Naive thymus-derived CD4-positive, alpha-beta T cell (primary cell): ENCODE measurements around the gene PTGES. TPM values are rescaled to one million over a fixed set of nuclear protein-coding genes. Genes with fewer than 3 reads are reported as not detected.

Experiments
- ATAC-seq: fragments of 150-1000 bp; cut with Tn5 transposase; 2 replicates; pipeline ENCODE4 v1.10.0; 2021; ENCODE audit warnings: mild to moderate bottlenecking, moderate library complexity
- CTCF ChIA-PET: fragments of 350-600 bp; sonication (Branson Sonifier 250); formaldehyde crosslinking; loops from one replicate; lab custom pipeline; 2021; ENCODE audit warnings: antibody characterized with exemption; lab: Charles Lee
- POLR2A ChIA-PET: fragments of 350-600 bp; sonication (Branson Sonifier 250); formaldehyde crosslinking; loops from one replicate; lab custom pipeline; 2021; ENCODE audit warnings: antibody characterized with exemption, inconsistent platforms; lab: Charles Lee
- DNase-seq, 9 donors: peaks; one replicate each; pipeline versions ENCODE4 v3.0.0 to v3.0.0-alpha.2; 2020 to 2022; ENCODE audit warnings: mixed read lengths in 1 of 9
- H3K27ac ChIP-seq: one replicate; pipeline ENCODE4 v1.7.0; 2013; ENCODE audit warnings: mild to moderate bottlenecking, low read depth, low read length, moderate library complexity
- H3K27me3 ChIP-seq, 2 donors: one replicate each; pipeline ENCODE4 v1.7.0; 2013; ENCODE audit warnings: low read length in 2 of 2, mild to moderate bottlenecking in 2 of 2, moderate library complexity in 2 of 2; ENCODE audit not compliant: control insufficient read depth in 2 of 2, insufficient read depth in 2 of 2
- H3K36me3 ChIP-seq, 3 experiments: 1 replicate in 2 of 3; 2 replicates in 1 of 3; pipeline ENCODE4 v1.7.0; 2013; ENCODE audit warnings: low read length in 3 of 3, mild to moderate bottlenecking in 3 of 3, moderate library complexity in 1 of 3; ENCODE audit not compliant: insufficient read depth in 3 of 3, control insufficient read depth in 2 of 3
- H3K4me1 ChIP-seq, 2 donors: one replicate each; pipeline ENCODE4 v1.7.0; 2013; ENCODE audit warnings: low read length in 2 of 2, mild to moderate bottlenecking in 2 of 2, moderate library complexity in 1 of 2; ENCODE audit not compliant: control insufficient read depth in 2 of 2, insufficient read depth in 2 of 2
- H3K4me3 ChIP-seq: 2 replicates; pipeline ENCODE4 v1.7.0; 2013; ENCODE audit warnings: mild to moderate bottlenecking, low read length
- H3K9me3 ChIP-seq, 3 experiments: 1 replicate in 2 of 3; 2 replicates in 1 of 3; pipeline ENCODE4 v1.7.0; 2013; ENCODE audit warnings: low read length in 3 of 3; ENCODE audit not compliant: control insufficient read depth in 2 of 3
- H3K27ac Mint-ChIP-seq, 9 donors: one replicate each; pipeline ENCODE4 v1.8.0; 2020 to 2022; ENCODE audit warnings: mixed read lengths in 9 of 9, mild to moderate bottlenecking in 8 of 9, moderate library complexity in 5 of 9, inconsistent platforms in 2 of 9
- H3K27me3 Mint-ChIP-seq, 5 donors: one replicate each; pipeline ENCODE4 v1.8.0; 2021 to 2022; ENCODE audit warnings: mixed read lengths in 5 of 5, mild to moderate bottlenecking in 1 of 5
- H3K36me3 Mint-ChIP-seq, 5 donors: one replicate each; pipeline ENCODE4 v1.8.0; 2020 to 2022; ENCODE audit warnings: mixed read lengths in 5 of 5, mild to moderate bottlenecking in 3 of 5, inconsistent platforms in 1 of 5
- H3K4me1 Mint-ChIP-seq, 7 donors: one replicate each; pipeline ENCODE4 v1.8.0; 2020 to 2022; ENCODE audit warnings: mixed read lengths in 7 of 7, mild to moderate bottlenecking in 3 of 7, inconsistent platforms in 1 of 7
- H3K4me3 Mint-ChIP-seq, 10 donors: one replicate each; pipeline ENCODE4 v1.8.0; 2020 to 2022; ENCODE audit warnings: mild to moderate bottlenecking in 10 of 10, mixed read lengths in 10 of 10, moderate library complexity in 6 of 10, inconsistent platforms in 2 of 10
- H3K9me3 Mint-ChIP-seq, 11 donors: one replicate each; pipeline ENCODE4 v1.8.0; 2020 to 2022; ENCODE audit warnings: mixed read lengths in 11 of 11, mild to moderate bottlenecking in 4 of 11, inconsistent platforms in 1 of 11, moderate library complexity in 1 of 11
- intact Hi-C, 2 donors: fragments of 100-400 bp; cut with micrococcal nuclease; formaldehyde crosslinking; loops; one replicate each; pipeline ENCODE4 v1.15.1; 2023
- polyA plus RNA-seq, 2 donors: library from polyadenylated mRNA; unstranded; fragments of 300-500 nt; fragmentation: Illumina TruSeq; gene quantifications; one replicate each; pipeline ENCODE4 v1.2.3, GENCODE V29; 2021
- total RNA-seq, 6 experiments: library from RNA in 5 of 6; stranded (reverse) in 5 of 6; gene quantifications; 1 replicate in 5 of 6; 2 replicates in 1 of 6; pipeline ENCODE4 v1.2.3 and lab custom pipeline; 2021 to 2026

Gene PTGES
- total and polyA plus RNA-seq, 7 experiments from 2014 or later: 0.19 to 1.1 (median 0.50) TPM; not detected in 4

DNA sequence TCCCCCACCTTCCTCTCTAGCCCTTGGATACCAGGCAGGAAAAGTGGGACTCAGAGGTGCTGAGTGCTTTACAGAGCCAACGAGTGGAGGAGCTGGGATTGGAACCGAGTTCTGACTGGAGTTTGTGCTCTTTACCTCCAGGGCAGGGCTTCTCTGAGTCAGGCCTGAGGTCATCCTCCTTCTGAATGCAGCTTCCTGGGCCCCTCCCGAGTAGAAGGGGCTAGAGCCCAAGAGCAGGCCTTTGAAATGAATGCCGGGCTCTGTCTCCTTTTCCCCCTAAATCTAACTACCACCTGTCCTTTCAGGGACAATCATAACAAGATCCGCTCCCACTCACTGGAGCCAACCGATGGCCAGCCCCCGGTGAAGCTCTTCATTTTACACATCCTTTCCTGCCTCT, 12.7 kb downstream of the PTGES start:
- Mint-ChIP-seq H3K9me3 (no peaks in the 10 kb centered on the region), H3K36me3 (no peaks in the 10 kb centered on the region), H3K4me3 (no peak overlapping the region), H3K27me3 (peaks cover 0 to 5% (median 0%) of the 10 kb centered on the region in 5 donors), H3K27ac (no peak overlapping the region), H3K4me1 (peaks cover 0 to 12% (median 8%) of the 10 kb centered on the region in 7 donors)
- Histone ChIP-seq H3K27ac (no peak overlapping the region), H3K36me3 (no peaks in the 10 kb centered on the region), H3K9me3 (no peaks in the 10 kb centered on the region), H3K4me1 (peaks cover 6% of the 10 kb centered on the region in 2 donors), H3K27me3 (no peaks in the 10 kb centered on the region), H3K4me3 (no peak overlapping the region)
- ChIA-PET POLR2A (interaction anchor here (0.6 kb wide), 1 partner anchor 265 kb away, joined by 3 read pairs; no protein-coding TSS in a partner anchor), CTCF (interaction anchor here (0.7 to 3.7 kb wide), 2 partner anchors 14 to 43 kb away, joined by 3 to 66 read pairs; no protein-coding TSS in a partner anchor)
- DNase-seq (no peak), ATAC-seq (no peak)
- intact Hi-C loops: no loop called here

DNA sequence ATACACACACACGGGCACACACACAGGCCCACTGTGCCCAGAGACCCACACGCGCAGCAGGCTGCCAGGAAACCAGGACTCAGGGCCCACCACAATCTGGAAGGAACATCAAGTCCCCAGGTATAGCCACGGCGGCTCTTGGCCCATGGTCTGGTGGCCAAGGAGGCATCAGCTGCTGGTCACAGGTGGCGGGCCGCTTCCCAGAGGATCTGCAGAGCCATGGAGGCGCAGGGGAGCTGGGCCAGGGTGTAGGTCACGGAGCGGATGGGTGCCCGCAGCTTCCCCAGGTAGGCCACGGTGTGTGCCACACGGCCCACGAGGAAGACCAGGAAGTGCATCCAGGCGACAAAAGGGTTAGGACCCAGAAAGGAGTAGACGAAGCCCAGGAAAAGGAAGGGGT, 13.4 kb downstream of the PTGES start:
- Histone ChIP-seq H3K27me3 (no peaks in the 10 kb centered on the region), H3K9me3 (no peaks in the 10 kb centered on the region), H3K27ac (no peak overlapping the region), H3K4me3 (no peak overlapping the region), H3K4me1 (peaks cover 6% of the 10 kb centered on the region in 2 donors), H3K36me3 (no peaks in the 10 kb centered on the region)
- H3K4me1 Mint-ChIP-seq: peaks cover 0 to 12% (median 8%) of the 10 kb centered on the region in 7 donors
- ATAC-seq (no peak), DNase-seq (no peak)
- peak overlapping the region in 8 of 10 donors; percentile 7 to 71 (median 52) for H3K4me3 Mint-ChIP-seq
- no peaks in the 10 kb centered on the region for H3K9me3 Mint-ChIP-seq
- no peaks in the 10 kb centered on the region for H3K36me3 Mint-ChIP-seq
- intact Hi-C loops: loop anchor here (5.0 kb wide), 2 partner anchors 358 to 602 kb away; no protein-coding TSS in a partner anchor
- ChIA-PET CTCF (interaction anchor here (0.7 to 3.7 kb wide), 4 partner anchors 13 to 573 kb away, joined by 3 to 66 read pairs (median 13); no protein-coding TSS in a partner anchor), POLR2A (no interaction called here)
- H3K27me3 Mint-ChIP-seq: peaks cover 0 to 2% (median 0%) of the 10 kb centered on the region in 5 donors
- H3K27ac Mint-ChIP-seq: peak overlapping the region in 2 of 9 donors; percentile 10 to 42

DNA sequence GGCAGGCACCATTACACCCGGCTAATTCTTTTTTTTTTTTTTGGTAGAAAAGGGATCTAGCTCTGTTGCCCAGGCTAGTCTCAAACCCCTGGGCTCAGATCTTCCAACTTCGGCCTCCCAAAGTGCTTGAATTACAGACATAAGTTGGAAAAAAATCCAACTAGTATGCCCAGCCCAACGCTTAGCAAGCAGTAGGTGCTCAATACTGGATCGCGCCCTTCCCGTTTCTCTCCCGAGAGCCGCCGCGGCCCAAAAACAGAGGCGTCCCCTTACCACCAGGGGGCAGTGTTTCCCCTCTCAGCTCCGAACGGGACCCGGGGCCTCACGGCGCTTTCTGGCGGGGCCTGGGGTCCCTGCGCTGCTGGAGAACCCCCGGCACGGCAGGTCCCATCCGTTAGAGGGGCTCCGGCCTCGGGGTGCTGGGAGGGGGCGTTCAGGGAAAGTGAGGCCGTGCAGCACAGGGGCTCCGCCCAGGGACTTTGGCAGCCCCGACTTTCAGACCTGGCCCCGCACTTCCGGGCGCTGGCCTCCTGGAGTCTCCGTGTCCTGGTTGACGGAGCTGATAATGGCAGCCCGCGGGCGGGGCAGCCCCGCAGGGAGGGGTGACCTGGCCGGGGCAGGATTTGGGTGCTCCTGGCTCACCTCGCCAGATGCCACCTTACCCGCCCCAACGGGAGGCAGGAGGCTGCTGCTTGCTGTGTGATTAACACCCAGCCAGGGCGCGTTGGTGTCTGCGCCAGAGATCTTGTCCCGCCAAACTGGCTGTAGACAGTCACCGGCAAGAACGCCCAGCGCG, 15.2 kb downstream of the PTGES start:
- peak overlapping the region; percentile 66 to 84 (median 78) for H3K4me3 Mint-ChIP-seq
- intact Hi-C loops: loop anchor here (1.0 to 5.0 kb wide), 7 partner anchors 46 to 600 kb away; no protein-coding TSS in a partner anchor
- POLR2A ChIA-PET: interaction anchor here (0.6 to 1.8 kb wide), 8 partner anchors 9 to 1186 kb away, joined by 3 to 8 read pairs (median 4); no protein-coding TSS in a partner anchor
- peak overlapping the region; percentile 50 to 94 (median 71) for H3K27ac Mint-ChIP-seq
- Histone ChIP-seq H3K4me1 (peaks cover 6% of the 10 kb centered on the region in 2 donors), H3K4me3 (peak overlapping the region; percentile 91), H3K36me3 (no peaks in the 10 kb centered on the region), H3K27ac (peak overlapping the region; percentile 76), H3K9me3 (no peaks in the 10 kb centered on the region), H3K27me3 (no peaks in the 10 kb centered on the region)
- DNase-seq: peak; percentile 73 to 95 (median 87)
- CTCF ChIA-PET: interaction anchor here (0.6 to 3.7 kb wide), 16 partner anchors 9 to 595 kb away, joined by 3 to 66 read pairs (median 4); no protein-coding TSS in a partner anchor
- H3K9me3 Mint-ChIP-seq: no peaks in the 10 kb centered on the region
- H3K4me1 Mint-ChIP-seq: peaks cover 0 to 12% (median 8%) of the 10 kb centered on the region in 7 donors
- no peaks in the 10 kb centered on the region for H3K36me3 Mint-ChIP-seq
- peaks cover 0 to 2% (median 0%) of the 10 kb centered on the region in 5 donors for H3K27me3 Mint-ChIP-seq
- peak; percentile 96 for ATAC-seq

DNA sequence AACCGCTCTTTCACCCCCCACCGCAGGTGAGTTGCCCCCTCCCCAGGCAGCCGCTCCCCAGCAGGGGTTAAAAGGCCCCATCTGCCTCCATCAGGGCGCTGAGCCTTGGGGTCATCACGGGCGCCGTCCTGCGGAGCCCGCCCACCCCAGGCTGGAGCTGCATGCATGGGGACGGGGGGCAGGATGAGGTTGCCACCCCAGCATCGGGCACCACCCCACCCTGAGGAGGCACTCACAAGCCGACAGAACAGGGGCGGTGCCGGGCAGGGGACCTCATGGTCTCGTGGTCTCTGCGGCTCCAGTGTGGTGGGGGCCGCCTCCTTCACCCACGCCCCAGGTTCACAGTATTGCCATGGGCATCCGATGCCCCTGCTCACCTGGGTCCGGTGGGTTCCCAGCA, 16.5 kb downstream of the PTGES start:
- Histone ChIP-seq H3K9me3 (no peaks in the 10 kb centered on the region), H3K4me3 (no peak overlapping the region), H3K27me3 (no peaks in the 10 kb centered on the region), H3K4me1 (peaks cover 6% of the 10 kb centered on the region in 2 donors), H3K27ac (no peak overlapping the region), H3K36me3 (no peaks in the 10 kb centered on the region)
- H3K27me3 Mint-ChIP-seq: peaks cover 0 to 6% (median 2%) of the 10 kb centered on the region in 5 donors
- no peaks in the 10 kb centered on the region for H3K9me3 Mint-ChIP-seq
- DNase-seq (no peak), ATAC-seq (no peak)
- H3K4me1 Mint-ChIP-seq: peaks cover 0 to 12% (median 8%) of the 10 kb centered on the region in 7 donors
- ChIA-PET POLR2A (no interaction called here), CTCF (interaction anchor here (0.6 to 3.0 kb wide), 3 partner anchors 10 to 697 kb away, joined by 3 to 19 read pairs (median 3); no protein-coding TSS in a partner anchor)
- intact Hi-C loops: loop anchor here (2.0 to 5.0 kb wide), 5 partner anchors 54 to 599 kb away; no protein-coding TSS in a partner anchor
- no peak overlapping the region for H3K4me3 Mint-ChIP-seq
- no peak overlapping the region for H3K27ac Mint-ChIP-seq
- H3K36me3 Mint-ChIP-seq: no peaks in the 10 kb centered on the region

DNA sequence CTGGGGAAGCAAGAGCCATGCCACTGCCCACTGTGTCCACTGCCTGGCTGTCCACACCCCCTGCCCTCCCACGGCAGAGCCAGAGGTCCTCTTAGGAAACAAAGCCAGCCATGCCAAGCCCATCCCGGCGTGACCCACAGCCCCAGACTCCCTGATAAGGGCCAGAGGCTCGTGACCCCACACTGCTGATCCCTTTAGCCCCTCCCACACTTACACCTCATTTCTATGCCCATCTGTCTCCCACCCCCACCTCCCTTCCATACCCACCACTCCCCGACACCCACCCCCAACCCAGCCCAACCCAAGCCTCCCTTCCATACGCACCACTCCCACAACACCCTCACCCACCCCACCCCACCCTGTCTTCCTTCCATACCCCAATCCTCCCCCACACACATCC, 17.3 kb downstream of the PTGES start:
- ChIA-PET POLR2A (no interaction called here), CTCF (no interaction called here)
- Histone ChIP-seq H3K4me3 (no peak overlapping the region), H3K9me3 (no peaks in the 10 kb centered on the region), H3K36me3 (no peaks in the 10 kb centered on the region), H3K27me3 (no peaks in the 10 kb centered on the region), H3K27ac (no peak overlapping the region), H3K4me1 (peaks cover 6% of the 10 kb centered on the region in 2 donors)
- Mint-ChIP-seq H3K9me3 (no peaks in the 10 kb centered on the region), H3K4me1 (peaks cover 0 to 12% (median 8%) of the 10 kb centered on the region in 7 donors), H3K27ac (no peak overlapping the region), H3K27me3 (peaks cover 0 to 9% (median 3%) of the 10 kb centered on the region in 5 donors), H3K4me3 (no peak overlapping the region), H3K36me3 (no peaks in the 10 kb centered on the region)
- intact Hi-C loops: loop anchor here (5.0 kb wide), 2 partner anchors 362 to 598 kb away; no protein-coding TSS in a partner anchor
- DNase-seq (no peak), ATAC-seq (no peak)

DNA sequence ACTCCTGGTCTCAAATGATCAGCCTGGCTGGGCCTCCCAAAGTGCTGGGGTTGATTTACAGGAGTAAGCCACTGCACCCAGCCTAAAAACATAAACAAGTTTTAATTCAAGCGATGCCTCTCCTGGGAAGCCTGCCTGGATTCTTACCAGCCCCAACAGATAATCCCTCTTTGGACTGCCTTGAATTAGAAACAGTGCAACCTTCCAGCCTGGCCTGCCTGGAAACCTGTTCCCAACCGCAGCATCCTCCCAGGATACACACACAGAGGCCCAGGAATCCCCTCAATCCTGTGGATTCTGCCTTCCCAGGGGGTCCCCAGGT, 19.2 kb downstream of the PTGES start:
- H3K9me3 Mint-ChIP-seq: no peaks in the 10 kb centered on the region
- H3K4me1 ChIP-seq: peaks cover 6% of the 10 kb centered on the region in 2 donors
- H3K4me3 Mint-ChIP-seq: no peak overlapping the region
- no peak overlapping the region for H3K27ac ChIP-seq
- no peak overlapping the region for H3K27ac Mint-ChIP-seq
- no peak overlapping the region for H3K4me3 ChIP-seq
- no peaks in the 10 kb centered on the region for H3K27me3 ChIP-seq
- DNase-seq (no peak), ATAC-seq (no peak)
- peaks cover 0 to 12% (median 8%) of the 10 kb centered on the region in 7 donors for H3K4me1 Mint-ChIP-seq
- no peaks in the 10 kb centered on the region for H3K9me3 ChIP-seq
- H3K27me3 Mint-ChIP-seq: peaks cover 0 to 17% (median 5%) of the 10 kb centered on the region in 5 donors
- POLR2A ChIA-PET: no interaction called here
- CTCF ChIA-PET: interaction anchor here (0.9 kb wide), 1 partner anchor 602 kb away, joined by 4 read pairs; no protein-coding TSS in a partner anchor
- H3K36me3 Mint-ChIP-seq: no peaks in the 10 kb centered on the region
- no peaks in the 10 kb centered on the region for H3K36me3 ChIP-seq
- intact Hi-C loops: no loop called here
